Body of pancreas (tissue), 4 donors: ENCODE measurements around the gene ZDHHC22. TPM values are rescaled to one million over a fixed set of nuclear protein-coding genes. Genes with fewer than 3 reads are reported as not detected.

Experiments used
- ATAC-seq: fragments of 150-250 bp; one replicate; pipeline ENCODE4 v1.9.1; 2016
- DNase-seq, 4 donors: peaks; one replicate each; pipeline ENCODE4 v3.0.0-alpha.2; 2019
- H3K27ac ChIP-seq, 4 donors: fragments of 200-600 bp; sonication (generic); 1 replicate in 3 of 4; 2 replicates in 1 of 4; pipeline versions ENCODE4 v1.5.1 to v1.6.1; 2016 to 2019; ENCODE audit warnings: mild to moderate bottlenecking in 1 of 4, mixed read lengths in 1 of 4, moderate library complexity in 1 of 4
- H3K27me3 ChIP-seq, 2 donors: fragments of 200-600 bp; sonication (generic); one replicate each; pipeline ENCODE4 v1.6.0; 2016; ENCODE audit warnings: mild to moderate bottlenecking in 1 of 2
- H3K36me3 ChIP-seq, 2 donors: fragments of 200-600 bp; sonication (generic); replicated peaks in 1 of 2; 2 replicates each; pipeline ENCODE4 v1.5.1; 2016; ENCODE audit warnings: low read depth in 2 of 2; ENCODE audit not compliant: insufficient read depth in 1 of 2
- H3K4me1 ChIP-seq: fragments of 200-600 bp; sonication (generic); one replicate; pipeline ENCODE4 v1.6.0; 2016
- H3K4me3 ChIP-seq, 2 donors: fragments of 200-600 bp; sonication (generic); 1 replicate in 1 of 2; 2 replicates in 1 of 2; pipeline ENCODE4 v1.5.1; 2016 to 2019
- H3K9me3 ChIP-seq, 3 donors: fragments of 200-600 bp; sonication (generic); 1 replicate in 2 of 3; 2 replicates in 1 of 3; pipeline ENCODE4 v1.5.1; 2016
- CTCF ChIP-seq, 7 experiments: fragments of 450-650 bp in 4 of 7; fragments of 200-600 bp in 3 of 7; sonication (generic) in 3 of 7; IDR thresholded peaks; one replicate each; pipeline ENCODE4 v1.5.1; 2016 to 2019; ENCODE audit warnings: antibody characterized with exemption in 7 of 7
- POLR2A ChIP-seq, 3 donors: fragments of 450-650 bp; IDR thresholded peaks; one replicate each; pipeline ENCODE4 v1.6.1; 2016; ENCODE audit warnings: antibody characterized with exemption in 3 of 3, mild to moderate bottlenecking in 2 of 3
- WGBS, 2 donors: methylation state at CpG; one replicate each; pipeline ENCODE4 v1.1.5; 2017; 5-methylcytosine and 5-hydroxymethylcytosine counted together
- intact Hi-C: fragments of 100-400 bp; cut with DNase I; formaldehyde crosslinking; loops from one replicate; pipeline ENCODE4 v1.15.1; 2023
- total RNA-seq, 2 donors: library from RNA; depleted of rRNA; stranded (reverse); fragments of >200 nt; gene quantifications; one replicate each; pipeline ENCODE4 v1.1.0, GENCODE V29; 2016

ZDHHC22 gene
- total RNA-seq, 2 donors from 2014 or later: not detected

GRCh38 chr14:77083082-77083481, 58.5 kb downstream of the ZDHHC22 start:
- Histone ChIP-seq H3K36me3 (no peaks in the 10 kb centered on the region), H3K9me3 (no peaks in the 10 kb centered on the region), H3K4me3 (no peak overlapping the region), H3K4me1 (peaks cover 4% of the 10 kb centered on the region), H3K27me3 (no peaks in the 10 kb centered on the region), H3K27ac (no peak overlapping the region)
- DNase-seq (no peak), ATAC-seq (no peak)
- 82 to 83% methylated on average over 3 of the region's 3 CpGs for WGBS, 2 donors
- intact Hi-C loops: no loop called here
- TF ChIP-seq CTCF (IDR thresholded peaks at IDR 0.05) (no peak), POLR2A (IDR thresholded peaks at IDR 0.05) (no peak)

- H3K27me3 ChIP-seq: no peaks in the 10 kb centered on the region
- no peaks in the 10 kb centered on the region for H3K4me1 ChIP-seq
- no peak for DNase-seq
- no peaks in the 10 kb centered on the region for H3K9me3 ChIP-seq
- H3K27ac ChIP-seq: no peak overlapping the region
- WGBS, 2 donors: 79 to 80% methylated on average over 3 of the region's 3 CpGs
- H3K4me3 ChIP-seq: no peak overlapping the region
- H3K36me3 ChIP-seq: no peaks in the 10 kb centered on the region
- no peak for ATAC-seq
- TF ChIP-seq POLR2A (IDR thresholded peaks at IDR 0.05): no peak
- no peak for TF ChIP-seq CTCF (IDR thresholded peaks at IDR 0.05)
- intact Hi-C loops: no loop called here
Measured at GRCh38 chr14:77082356-77082755, 59.2 kb downstream of the ZDHHC22 start.

Other genes with a start within 250 kb of the ZDHHC22 start
- gene IRF2BPL, start 113.1 kb downstream of the ZDHHC22 start, total RNA-seq: 10 to 100 TPM; 26.7 to 52.1 TPM
- 10 to 100 TPM; 13.7 to 17.1 TPM for gene CIPC, start 43.5 kb downstream of the ZDHHC22 start, total RNA-seq
- gene TMEM63C, start 40.0 kb upstream of the ZDHHC22 start, total RNA-seq: 1 to 10 TPM in 1 of 2 donors, under 1 TPM in 1; 0.33 to 3.6 TPM
- gene NGB, start 129.4 kb upstream of the ZDHHC22 start, total RNA-seq: under 1 TPM in 1 of 2 donors, not detected in 1; 0.33 TPM
- 10 to 100 TPM; 22.6 to 45.2 TPM for gene POMT2, start 179.1 kb upstream of the ZDHHC22 start, total RNA-seq
- gene GSTZ1, start 179.2 kb upstream of the ZDHHC22 start, total RNA-seq: 10 to 100 TPM; 14.3 to 16.2 TPM
- gene TMED8, start 235.3 kb upstream of the ZDHHC22 start, total RNA-seq: 1 to 10 TPM; 6.9 to 7.5 TPM
- under 1 TPM in 1 of 2 donors, not detected in 1; 0.52 TPM for gene SAMD15, start 235.6 kb upstream of the ZDHHC22 start, total RNA-seq